Bronchial epithelial cell (primary cell): ENCODE data around the gene CCDC187. TPM values are rescaled to one million over a fixed set of nuclear protein-coding genes. Genes with fewer than 3 reads are reported as not detected.

ENCODE experiments used
- DNase-seq: peaks from one replicate; pipeline ENCODE4 v3.0.0-alpha.2; 2010; ENCODE audit warnings: low read depth
- FAIRE-seq: peaks from 2 replicates; lab custom pipeline; 2011; peaks lifted over from hg19 to GRCh38; lab: Jason Lieb, UNC
- H3K27me3 ChIP-seq: 2 replicates; pipeline ENCODE4 v1.5.1; 2011; ENCODE audit warnings: low read length; ENCODE audit not compliant: control insufficient read depth, insufficient read depth
- H3K36me3 ChIP-seq: 2 replicates; pipeline ENCODE4 v1.5.1; 2011; ENCODE audit warnings: low read length; ENCODE audit not compliant: control insufficient read depth, insufficient read depth
- H3K4me3 ChIP-seq: 2 replicates; pipeline ENCODE4 v1.5.1; 2011; ENCODE audit warnings: mild to moderate bottlenecking, low read depth, low read length, control low read depth
- total RNA-seq: library from RNA; depleted of rRNA; stranded (reverse); fragments of >200 nt; gene quantifications from 2 replicates; pipeline ENCODE4 v1.2.1, GENCODE V29; 2014
- TF ChIP-seq, protein P1 (sequence below): IDR thresholded peaks from 2 replicates; pipeline ENCODE4 v1.5.1; 2011; ENCODE audit warnings: mild to moderate bottlenecking, moderate library complexity, low read length, control low read depth, inconsistent platforms; ENCODE audit not compliant: insufficient read depth, severe bottlenecking

Gene CCDC187
- total RNA-seq, 1 donor from 2014 or later = not detected

DNA sequence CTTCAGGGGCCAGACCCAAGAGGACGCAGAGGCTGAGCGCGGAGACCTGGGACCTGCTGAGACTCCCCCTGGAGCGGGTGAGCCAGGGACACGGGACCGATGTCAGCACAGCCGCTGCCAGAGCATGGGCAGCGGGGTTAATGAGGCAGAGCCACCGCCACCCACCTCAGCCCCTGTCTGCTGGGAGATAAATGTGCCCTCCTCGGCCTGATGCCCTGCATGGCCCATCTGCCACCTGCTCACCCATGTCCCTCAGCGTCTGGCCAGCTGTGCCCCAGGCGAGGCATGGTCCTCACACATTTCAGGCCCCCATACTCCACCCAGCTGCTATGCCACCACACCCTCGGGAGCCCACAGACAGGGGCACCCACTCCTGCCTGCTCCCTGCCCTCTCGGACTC, 44.8 kb upstream of the CCDC187 start:
- Histone ChIP-seq H3K4me3 (no peak overlapping the region), H3K36me3 (no peaks in the 10 kb centered on the region), H3K27me3 (peaks cover 1% of the 10 kb centered on the region)
- TF ChIP-seq, protein P1, sequence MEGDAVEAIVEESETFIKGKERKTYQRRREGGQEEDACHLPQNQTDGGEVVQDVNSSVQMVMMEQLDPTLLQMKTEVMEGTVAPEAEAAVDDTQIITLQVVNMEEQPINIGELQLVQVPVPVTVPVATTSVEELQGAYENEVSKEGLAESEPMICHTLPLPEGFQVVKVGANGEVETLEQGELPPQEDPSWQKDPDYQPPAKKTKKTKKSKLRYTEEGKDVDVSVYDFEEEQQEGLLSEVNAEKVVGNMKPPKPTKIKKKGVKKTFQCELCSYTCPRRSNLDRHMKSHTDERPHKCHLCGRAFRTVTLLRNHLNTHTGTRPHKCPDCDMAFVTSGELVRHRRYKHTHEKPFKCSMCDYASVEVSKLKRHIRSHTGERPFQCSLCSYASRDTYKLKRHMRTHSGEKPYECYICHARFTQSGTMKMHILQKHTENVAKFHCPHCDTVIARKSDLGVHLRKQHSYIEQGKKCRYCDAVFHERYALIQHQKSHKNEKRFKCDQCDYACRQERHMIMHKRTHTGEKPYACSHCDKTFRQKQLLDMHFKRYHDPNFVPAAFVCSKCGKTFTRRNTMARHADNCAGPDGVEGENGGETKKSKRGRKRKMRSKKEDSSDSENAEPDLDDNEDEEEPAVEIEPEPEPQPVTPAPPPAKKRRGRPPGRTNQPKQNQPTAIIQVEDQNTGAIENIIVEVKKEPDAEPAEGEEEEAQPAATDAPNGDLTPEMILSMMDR = no peak
- no peak for DNase-seq
- FAIRE-seq = no peak

DNA sequence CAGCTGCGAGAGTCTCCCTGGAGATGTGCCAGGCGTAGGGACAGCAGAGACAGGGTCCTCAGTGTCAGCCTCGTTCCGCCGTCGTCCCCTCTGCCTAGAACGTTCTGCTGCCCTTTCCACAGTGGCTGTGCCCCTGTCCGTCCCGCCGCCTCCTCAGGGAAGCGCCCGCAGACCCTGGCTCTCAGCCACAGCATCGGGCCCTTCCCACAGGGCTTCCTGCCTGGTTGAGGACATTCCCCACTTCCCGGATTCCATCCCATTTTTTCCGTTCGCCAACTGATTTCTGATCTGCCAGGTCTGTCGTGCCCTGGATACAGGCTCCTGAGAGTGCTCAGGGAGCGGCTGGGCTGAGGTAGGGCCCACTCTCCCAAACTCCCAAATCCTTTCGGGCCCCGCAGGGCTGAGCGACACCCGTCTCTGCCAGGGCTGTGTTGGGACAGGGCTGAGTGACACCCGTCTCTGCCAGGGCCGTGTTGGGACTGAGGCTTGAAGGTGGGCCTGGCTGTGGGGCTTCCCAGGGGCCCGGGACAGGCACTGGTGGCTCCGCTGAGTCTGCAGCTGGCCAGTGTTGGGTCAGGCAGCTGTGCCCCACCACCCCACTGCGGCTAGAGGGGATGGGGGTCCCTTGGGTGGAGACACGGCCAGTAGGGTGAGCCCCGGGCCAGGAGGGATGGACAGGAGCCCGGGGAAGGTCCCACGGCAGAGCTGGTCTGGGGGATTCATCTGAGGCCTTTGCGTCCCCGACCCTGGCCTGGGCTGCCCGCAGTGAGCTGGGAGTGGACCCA, 43.8 kb upstream of the CCDC187 start:
- FAIRE-seq = no peak
- Histone ChIP-seq H3K4me3 (no peak overlapping the region), H3K27me3 (peaks cover 1% of the 10 kb centered on the region), H3K36me3 (no peaks in the 10 kb centered on the region)
- DNase-seq = no peak
- TF ChIP-seq, protein P1 = no peak

DNA sequence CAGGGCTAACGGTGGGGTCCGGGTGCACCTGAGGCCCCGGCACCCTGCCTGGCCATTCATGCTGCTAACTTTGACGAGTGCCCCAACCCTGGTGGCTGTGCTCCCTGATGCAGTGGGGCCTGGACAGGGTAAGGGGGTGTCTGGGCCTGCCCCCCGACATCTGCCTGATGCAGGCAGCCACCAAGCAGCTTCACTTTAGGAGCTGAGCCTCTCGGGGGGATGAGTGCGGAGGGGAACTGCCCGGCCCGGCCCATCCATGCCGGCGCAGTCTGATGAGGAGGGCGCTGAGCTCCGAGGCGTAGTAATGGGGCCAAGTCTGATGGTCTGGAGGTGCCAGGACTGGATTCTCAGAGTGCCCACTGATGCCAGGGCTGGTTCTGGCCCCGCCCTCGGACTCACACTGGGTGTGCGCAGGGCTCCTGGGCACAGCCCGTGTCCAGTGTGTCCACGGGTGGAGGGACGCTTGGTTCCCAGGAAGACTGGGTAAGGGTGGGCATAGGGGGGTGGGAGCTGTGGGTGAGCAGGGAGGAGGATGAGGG, 43.1 kb upstream of the CCDC187 start:
- TF ChIP-seq, protein P1 = no peak
- no peak for FAIRE-seq

GRCh38 chr9:136346157-136346481, 42.2 kb upstream of the CCDC187 start:
- FAIRE-seq = no peak
- no peak for DNase-seq
- TF ChIP-seq, protein P1 = no peak
- Histone ChIP-seq H3K4me3 (no peak overlapping the region), H3K27me3 (peaks cover 2% of the 10 kb centered on the region), H3K36me3 (no peaks in the 10 kb centered on the region)

More for the DNA sequence above, 43.1 kb upstream of the CCDC187 start:
- Histone ChIP-seq H3K36me3 (no peaks in the 10 kb centered on the region), H3K27me3 (peaks cover 2% of the 10 kb centered on the region), H3K4me3 (no peak overlapping the region)
- no peak for DNase-seq

DNA sequence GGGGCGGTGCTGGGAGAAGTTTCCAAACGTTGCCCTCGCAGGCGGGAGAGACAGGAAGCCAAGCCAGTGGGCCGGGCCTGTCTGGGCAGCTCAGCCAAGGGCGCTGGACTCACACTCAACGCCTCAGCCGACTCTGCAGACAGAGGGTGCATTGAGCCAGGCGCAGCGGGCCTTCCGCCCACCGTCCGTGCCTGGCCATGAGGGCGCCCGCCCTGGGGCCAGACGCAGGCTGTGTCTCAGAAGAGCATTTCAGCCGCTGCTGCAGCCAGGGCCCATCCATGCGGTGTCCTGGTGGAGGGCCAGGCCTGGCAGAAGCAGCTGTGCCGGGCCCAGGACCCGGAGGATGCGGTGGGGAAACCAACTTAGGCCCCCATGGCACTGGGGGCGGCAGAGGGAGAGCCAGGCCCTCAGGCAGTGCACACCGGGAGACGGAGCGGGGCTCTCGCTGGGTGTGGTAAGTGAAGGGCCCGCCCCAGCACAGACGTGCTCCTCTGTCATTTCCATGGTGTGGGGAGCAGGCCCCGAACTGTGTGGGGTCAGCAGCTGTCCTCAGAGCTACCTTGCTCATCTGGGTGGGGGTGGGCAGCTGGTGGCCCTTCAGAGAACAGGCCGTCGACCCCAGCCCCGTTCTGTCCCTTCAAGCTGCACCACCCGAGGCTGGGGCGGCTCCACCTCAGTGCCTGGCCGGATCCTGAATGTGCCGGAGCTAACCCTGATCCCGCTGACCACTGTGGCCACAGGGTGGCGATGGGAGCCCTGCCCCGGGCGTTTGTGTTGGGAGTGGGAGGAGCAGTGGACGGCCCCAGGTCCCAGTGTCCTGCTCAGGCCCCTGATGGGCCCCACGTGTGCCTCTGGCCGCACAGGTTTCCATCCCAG, 41.6 kb upstream of the CCDC187 start:
- FAIRE-seq (no peak), DNase-seq (no peak)
- TF ChIP-seq, protein P1 = peak; percentile 12
- Histone ChIP-seq H3K27me3 (peaks cover 2% of the 10 kb centered on the region), H3K4me3 (no peak overlapping the region), H3K36me3 (no peaks in the 10 kb centered on the region)
